Activated CD4-positive, alpha-beta memory T cell treated with anti-CD3 and anti-CD28 coated beads for 36 hours (primary cell): ENCODE measurements around the gene KCTD17. TPM values are rescaled to one million over a fixed set of nuclear protein-coding genes. Genes with fewer than 3 reads are reported as not detected.

Experiments
- CTCF ChIA-PET: fragments of 350-600 bp; sonication (Branson Sonifier 250); formaldehyde crosslinking; loops from one replicate; lab custom pipeline; 2021; ENCODE audit warnings: antibody characterized with exemption, inconsistent platforms; lab: Charles Lee
- POLR2A ChIA-PET: fragments of 350-600 bp; sonication (Branson Sonifier 250); formaldehyde crosslinking; loops from one replicate; lab custom pipeline; 2021; ENCODE audit warnings: antibody characterized with exemption; lab: Charles Lee
- DNase-seq: peaks from one replicate; pipeline ENCODE4 v3.0.0-alpha.2; 2020
- H3K27ac Mint-ChIP-seq: one replicate; pipeline ENCODE4 v1.8.0; 2021; ENCODE audit warnings: mixed read lengths
- H3K27me3 Mint-ChIP-seq: one replicate; pipeline ENCODE4 v1.8.0; 2021; ENCODE audit warnings: mixed read lengths
- H3K36me3 Mint-ChIP-seq: one replicate; pipeline ENCODE4 v1.8.0; 2021; ENCODE audit warnings: mixed read lengths
- H3K4me1 Mint-ChIP-seq: one replicate; pipeline ENCODE4 v1.8.0; 2021; ENCODE audit warnings: low read depth, mixed read lengths
- H3K4me3 Mint-ChIP-seq: one replicate; pipeline ENCODE4 v1.8.0; 2021; ENCODE audit warnings: mild to moderate bottlenecking, mixed read lengths
- H3K9me3 Mint-ChIP-seq: one replicate; pipeline ENCODE4 v1.8.0; 2021; ENCODE audit warnings: mixed read lengths
- intact Hi-C: fragments of 100-400 bp; cut with micrococcal nuclease; formaldehyde crosslinking; loops from one replicate; pipeline ENCODE4 v1.15.1; 2023
- total RNA-seq, 2 experiments: library from RNA; stranded (reverse); gene quantifications; one replicate each; pipeline ENCODE4 v1.2.3, GENCODE V29; 2021

The KCTD17 gene
- total RNA-seq, 2 experiments from 2014 or later = 46.0 to 47.3 TPM

- DNase-seq = peak; percentile 35
- Mint-ChIP-seq H3K4me1 (peaks cover 22% of the 10 kb centered on the region), H3K27me3 (no peaks in the 10 kb centered on the region), H3K36me3 (no peaks in the 10 kb centered on the region), H3K9me3 (no peaks in the 10 kb centered on the region), H3K27ac (no peak overlapping the region), H3K4me3 (no peak overlapping the region)
- CTCF ChIA-PET = interaction anchor here (0.6 to 4.4 kb wide), 27 partner anchors 10 to 895 kb away, joined by 3 to 55 read pairs (median 5); partner anchors contain the start of genes MPST and TST
- intact Hi-C loops = loop anchor here (1.0 to 10.0 kb wide), 3 partner anchors 23 to 261 kb away; no protein-coding TSS in a partner anchor
- POLR2A ChIA-PET = no interaction called here
Measured at GRCh38 chr22:37045958-37046357, 5.6 kb upstream of the KCTD17 start.

DNA sequence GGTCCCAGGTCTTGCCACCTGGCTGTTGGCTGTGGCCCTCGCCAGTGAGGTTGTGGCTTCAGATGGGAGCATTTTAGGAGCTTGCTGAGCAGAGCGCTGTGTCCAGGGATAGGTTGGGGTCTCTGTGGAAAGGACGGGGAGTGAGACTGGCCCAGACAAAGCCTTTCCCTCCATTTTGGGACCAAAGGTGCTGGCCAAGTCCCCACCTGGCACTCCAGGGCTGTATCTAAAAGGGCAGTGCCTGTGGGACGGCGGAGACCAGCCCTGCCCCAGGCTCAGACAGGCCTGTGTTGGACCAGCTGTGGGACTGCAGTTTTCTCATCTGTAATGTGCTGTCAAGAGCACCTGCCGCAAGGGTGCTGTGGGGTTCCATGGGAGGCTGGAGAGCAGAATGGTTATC, 5.0 kb upstream of the KCTD17 start:
- Mint-ChIP-seq H3K4me1 (peaks cover 20% of the 10 kb centered on the region), H3K9me3 (no peaks in the 10 kb centered on the region), H3K4me3 (no peak overlapping the region), H3K27ac (no peak overlapping the region), H3K36me3 (no peaks in the 10 kb centered on the region), H3K27me3 (no peaks in the 10 kb centered on the region)
- POLR2A ChIA-PET = no interaction called here
- CTCF ChIA-PET = interaction anchor here (0.6 to 4.4 kb wide), 26 partner anchors 9 to 895 kb away, joined by 3 to 55 read pairs (median 5); partner anchors contain the start of genes MPST and TST
- DNase-seq = no peak
- intact Hi-C loops = loop anchor here (1.0 to 10.0 kb wide), 2 partner anchors 152 to 262 kb away; no protein-coding TSS in a partner anchor

DNA sequence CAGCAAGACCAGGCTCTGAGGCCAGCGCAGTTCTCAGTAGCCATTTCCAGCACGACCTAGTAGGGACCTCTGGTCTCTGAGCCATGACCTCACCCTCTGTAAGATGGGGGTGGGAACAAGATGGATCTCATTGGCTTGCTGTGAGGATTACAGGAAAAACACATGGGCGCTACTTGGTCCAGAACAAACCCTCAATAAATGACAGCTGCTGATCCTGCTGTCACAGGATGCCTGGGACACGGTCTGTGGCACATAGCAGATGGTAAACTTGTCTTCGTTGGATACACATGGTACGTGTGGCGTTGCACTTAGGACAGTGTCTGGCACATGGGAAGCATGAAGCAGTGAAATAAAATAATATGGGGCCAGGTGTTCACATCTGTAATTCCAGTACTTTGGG, 4.5 kb upstream of the KCTD17 start:
- Mint-ChIP-seq H3K27me3 (no peaks in the 10 kb centered on the region), H3K36me3 (no peaks in the 10 kb centered on the region), H3K4me3 (no peak overlapping the region), H3K4me1 (peaks cover 18% of the 10 kb centered on the region), H3K27ac (no peak overlapping the region), H3K9me3 (no peaks in the 10 kb centered on the region)
- intact Hi-C loops = loop anchor here (10.0 kb wide), 1 partner anchor 262 kb away; no protein-coding TSS in a partner anchor
- DNase-seq = no peak
- POLR2A ChIA-PET = no interaction called here
- CTCF ChIA-PET = interaction anchor here (1.0 to 4.4 kb wide), 10 partner anchors 9 to 152 kb away, joined by 3 to 55 read pairs (median 6); no protein-coding TSS in a partner anchor

DNA sequence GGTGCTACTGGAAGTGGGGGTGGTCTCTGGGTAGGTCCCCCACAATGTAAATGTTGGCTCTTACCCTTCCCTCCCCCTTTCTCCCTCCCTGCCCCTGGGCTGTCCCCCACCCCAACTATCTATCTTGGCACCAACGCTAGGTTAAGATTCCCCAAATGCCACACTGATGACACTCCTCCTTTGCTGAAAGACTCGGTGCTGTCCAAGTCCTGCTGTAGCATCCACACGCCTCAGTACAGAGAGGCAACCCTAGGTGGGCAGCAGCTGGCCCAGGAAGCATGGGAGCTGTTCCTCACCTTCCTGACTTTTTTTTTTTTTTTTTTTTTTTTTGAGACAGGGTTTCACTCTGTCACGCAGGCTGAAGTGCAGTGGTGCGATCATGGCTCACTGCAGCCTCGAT, 3.4 kb upstream of the KCTD17 start:
- Mint-ChIP-seq H3K27me3 (no peaks in the 10 kb centered on the region), H3K27ac (no peak overlapping the region), H3K36me3 (no peaks in the 10 kb centered on the region), H3K9me3 (no peaks in the 10 kb centered on the region), H3K4me1 (peaks cover 29% of the 10 kb centered on the region), H3K4me3 (no peak overlapping the region)
- POLR2A ChIA-PET = interaction anchor here (1.3 kb wide), 1 partner anchor 151 kb away, joined by 3 read pairs; no protein-coding TSS in a partner anchor
- no peak for DNase-seq
- intact Hi-C loops = loop anchor here (10.0 kb wide), 1 partner anchor 263 kb away; no protein-coding TSS in a partner anchor
- CTCF ChIA-PET = interaction anchor here (0.7 to 1.4 kb wide), 3 partner anchors 118 to 151 kb away, joined by 4 to 5 read pairs (median 4); no protein-coding TSS in a partner anchor

DNA sequence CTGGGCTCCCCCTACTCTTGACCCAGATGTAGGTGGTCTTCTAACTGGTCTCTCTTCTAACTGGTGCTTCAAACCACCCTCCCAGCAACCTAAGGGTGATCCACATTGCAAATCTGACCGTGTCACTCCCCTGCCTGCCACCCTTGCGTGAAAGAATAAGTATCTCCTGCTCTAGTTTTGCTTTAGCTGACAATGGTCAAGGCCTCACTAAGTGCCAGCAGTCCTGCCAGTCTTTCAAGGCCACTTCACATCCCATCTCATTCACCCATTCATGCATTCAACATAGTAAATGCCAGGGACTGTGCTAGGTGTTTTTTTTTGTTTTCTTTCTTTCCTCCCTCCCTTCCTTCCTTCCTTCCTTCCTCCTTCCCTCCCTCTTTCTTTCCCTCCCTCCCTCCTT, 2.3 kb upstream of the KCTD17 start:
- ChIA-PET CTCF (no interaction called here), POLR2A (interaction anchor here (1.3 kb wide), 1 partner anchor 150 kb away, joined by 3 read pairs; no protein-coding TSS in a partner anchor)
- Mint-ChIP-seq H3K27me3 (no peaks in the 10 kb centered on the region), H3K36me3 (no peaks in the 10 kb centered on the region), H3K27ac (no peak overlapping the region), H3K4me1 (peaks cover 35% of the 10 kb centered on the region), H3K4me3 (no peak overlapping the region), H3K9me3 (no peaks in the 10 kb centered on the region)
- DNase-seq = no peak
- intact Hi-C loops = loop anchor here (10.0 kb wide), 1 partner anchor 264 kb away; no protein-coding TSS in a partner anchor

- Mint-ChIP-seq H3K27me3 (no peaks in the 10 kb centered on the region), H3K4me1 (peaks cover 22% of the 10 kb centered on the region), H3K9me3 (no peaks in the 10 kb centered on the region), H3K36me3 (no peaks in the 10 kb centered on the region), H3K27ac (no peak overlapping the region), H3K4me3 (no peak overlapping the region)
- CTCF ChIA-PET = interaction anchor here (0.7 to 1.6 kb wide), 10 partner anchors 7 to 210 kb away, joined by 3 to 4 read pairs (median 4); partner anchors contain the start of genes MPST and TST
- intact Hi-C loops = no loop called here
- POLR2A ChIA-PET = interaction anchor here (1.0 to 2.0 kb wide), 6 partner anchors 10 to 191 kb away, joined by 3 to 12 read pairs (median 3); no protein-coding TSS in a partner anchor
- DNase-seq = no peak
Measured at GRCh38 chr22:37050913-37051312, 629 bp upstream of the KCTD17 start.

DNA sequence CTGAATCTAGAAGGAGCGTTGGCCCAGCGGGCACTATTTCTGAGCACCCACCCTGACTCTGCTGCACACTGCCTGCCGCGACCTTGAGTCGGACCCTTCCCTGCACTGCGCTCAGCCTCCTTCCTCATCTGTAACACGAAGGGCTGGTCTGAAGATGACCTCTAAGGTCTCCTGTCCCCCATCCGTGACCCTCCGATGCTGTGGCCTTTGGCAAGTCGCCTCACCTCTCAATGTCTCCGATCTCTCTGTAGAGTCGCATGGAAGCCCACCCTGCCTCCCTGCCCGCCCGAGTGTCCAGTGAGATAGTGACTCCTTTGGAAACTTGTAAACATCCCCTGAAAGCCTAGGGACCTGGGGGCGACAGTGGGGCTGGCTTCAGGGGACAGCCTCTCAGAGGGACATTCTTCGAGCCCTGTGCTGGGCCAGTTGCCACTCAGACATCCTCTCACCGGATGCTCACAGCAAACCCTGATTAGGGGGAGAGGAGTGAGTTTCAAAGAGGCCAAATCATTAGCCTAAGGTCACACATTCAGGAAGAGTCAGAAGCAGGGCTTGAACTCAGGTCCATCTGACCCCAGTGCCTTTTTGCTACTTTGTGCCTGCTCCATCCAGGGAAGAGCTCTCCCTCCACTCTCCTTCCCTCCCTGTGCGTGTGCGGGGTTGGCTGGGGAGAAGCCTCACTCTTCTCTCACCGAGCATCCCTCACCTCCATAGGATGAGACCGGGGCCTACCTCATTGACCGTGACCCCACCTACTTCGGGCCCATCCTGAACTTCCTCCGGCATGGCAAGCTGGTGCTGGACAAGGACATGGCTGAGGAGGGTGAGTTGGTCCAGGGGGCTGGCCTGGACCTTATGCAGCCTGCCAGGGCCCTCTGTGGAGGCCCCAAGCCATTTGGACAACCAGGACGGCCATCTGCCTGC, 1.1 kb downstream of the KCTD17 start:
- H3K9me3 Mint-ChIP-seq = no peaks in the 10 kb centered on the region
- DNase-seq = no peak
- POLR2A ChIA-PET = interaction anchor here (0.6 to 2.0 kb wide), 2 partner anchors 8 to 12 kb away, joined by 3 to 12 read pairs; no protein-coding TSS in a partner anchor

GRCh38 chr22:37053310-37054055, 1.9 kb downstream of the KCTD17 start:
- CTCF ChIA-PET = interaction anchor here (2.5 kb wide), 1 partner anchor 9 kb away, joined by 11 read pairs; no protein-coding TSS in a partner anchor
- Mint-ChIP-seq H3K9me3 (no peaks in the 10 kb centered on the region), H3K4me3 (no peak overlapping the region)

More for the DNA sequence above, 1.1 kb downstream of the KCTD17 start:
- intact Hi-C loops = loop anchor here (1.0 kb wide), 1 partner anchor 8 kb away; no protein-coding TSS in a partner anchor
- Mint-ChIP-seq H3K4me1 (peaks cover 19% of the 10 kb centered on the region), H3K4me3 (peak overlapping the region; percentile 72), H3K36me3 (peaks cover 11% of the 10 kb centered on the region), H3K27me3 (no peaks in the 10 kb centered on the region), H3K27ac (no peak overlapping the region)
- CTCF ChIA-PET = interaction anchor here (1.0 to 1.6 kb wide), 4 partner anchors 9 to 197 kb away, joined by 3 to 4 read pairs (median 4); no protein-coding TSS in a partner anchor

GRCh38 chr22:37054056-37054395, 2.5 kb downstream of the KCTD17 start:
- intact Hi-C loops = no loop called here
- Mint-ChIP-seq H3K27me3 (no peaks in the 10 kb centered on the region), H3K36me3 (peaks cover 16% of the 10 kb centered on the region), H3K9me3 (no peaks in the 10 kb centered on the region), H3K4me1 (peaks cover 21% of the 10 kb centered on the region), H3K4me3 (no peak overlapping the region), H3K27ac (no peak overlapping the region)
- no peak for DNase-seq
- ChIA-PET POLR2A (interaction anchor here (0.6 kb wide), 1 partner anchor 14 kb away, joined by 3 read pairs; no protein-coding TSS in a partner anchor), CTCF (interaction anchor here (2.5 kb wide), 1 partner anchor 10 kb away, joined by 11 read pairs; no protein-coding TSS in a partner anchor)

More at GRCh38 chr22:37053310-37054055, 1.9 kb downstream of the KCTD17 start:
- DNase-seq = no peak
- intact Hi-C loops = no loop called here
- POLR2A ChIA-PET = no interaction called here
- Mint-ChIP-seq H3K27ac (no peak overlapping the region), H3K36me3 (peaks cover 15% of the 10 kb centered on the region), H3K4me1 (peaks cover 21% of the 10 kb centered on the region), H3K27me3 (no peaks in the 10 kb centered on the region)

GRCh38 chr22:37054600-37055365, 3.2 kb downstream of the KCTD17 start:
- H3K4me1 Mint-ChIP-seq = peaks cover 27% of the 10 kb centered on the region
- H3K4me3 Mint-ChIP-seq = no peak overlapping the region
- no peaks in the 10 kb centered on the region for H3K9me3 Mint-ChIP-seq
- H3K27ac Mint-ChIP-seq = no peak overlapping the region
- no peak for DNase-seq
- peaks cover 18% of the 10 kb centered on the region for H3K36me3 Mint-ChIP-seq
- POLR2A ChIA-PET = interaction anchor here (0.6 to 1.5 kb wide), 2 partner anchors 13 to 67 kb away, joined by 3 read pairs; no protein-coding TSS in a partner anchor
- intact Hi-C loops = no loop called here
- no peaks in the 10 kb centered on the region for H3K27me3 Mint-ChIP-seq
- CTCF ChIA-PET = interaction anchor here (0.6 to 2.5 kb wide), 7 partner anchors 8 to 199 kb away, joined by 3 to 11 read pairs (median 7); no protein-coding TSS in a partner anchor
